ENCODE measurements around the gene MKKS.
"Not testable (repeated sequence)": the region's sequence is repeated elsewhere in the genome, so short reads cannot be mapped to it uniquely, and the experiment has no call there.

The MKKS gene

DNA sequence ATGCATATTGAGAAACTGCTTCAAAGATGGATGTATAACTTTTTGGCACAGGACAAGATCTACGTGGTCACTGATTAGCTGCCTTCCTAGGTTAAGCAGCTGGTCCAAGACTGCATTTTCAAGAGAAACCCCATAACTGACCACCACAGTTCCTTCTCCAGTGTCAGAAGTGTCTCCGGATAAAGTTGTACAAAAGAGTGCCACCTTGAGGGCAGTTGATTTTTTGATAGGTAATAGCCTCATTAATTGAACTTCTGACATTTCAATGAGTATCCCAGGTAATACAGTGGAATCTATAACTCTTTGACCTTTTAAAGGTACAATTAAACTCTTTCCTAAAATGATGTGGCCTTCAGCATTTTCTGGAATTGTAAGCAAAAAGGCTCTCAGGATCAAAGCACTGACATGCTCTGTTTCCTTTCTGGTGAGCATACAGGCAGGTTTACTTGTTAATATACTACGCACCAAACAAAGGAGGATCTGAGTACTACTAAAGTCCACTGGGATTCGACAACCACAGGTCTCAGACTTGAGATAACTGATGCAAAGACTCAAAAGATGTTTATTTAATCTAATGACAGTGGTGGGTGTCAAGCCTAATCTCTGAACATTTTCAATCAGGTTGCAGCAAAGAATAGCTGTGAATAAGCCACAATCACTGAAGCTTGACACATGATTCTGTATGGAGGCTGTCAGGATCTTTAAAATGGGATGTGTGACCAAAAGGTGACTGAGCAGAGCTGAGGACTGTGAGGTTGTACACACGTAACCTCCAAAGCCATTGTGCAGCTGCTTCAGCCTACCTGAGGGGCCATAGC is 21.2 kb downstream of the MKKS start:
- peak; percentile 17 for DNase-seq (ENCODE audit: low read depth)

DNA sequence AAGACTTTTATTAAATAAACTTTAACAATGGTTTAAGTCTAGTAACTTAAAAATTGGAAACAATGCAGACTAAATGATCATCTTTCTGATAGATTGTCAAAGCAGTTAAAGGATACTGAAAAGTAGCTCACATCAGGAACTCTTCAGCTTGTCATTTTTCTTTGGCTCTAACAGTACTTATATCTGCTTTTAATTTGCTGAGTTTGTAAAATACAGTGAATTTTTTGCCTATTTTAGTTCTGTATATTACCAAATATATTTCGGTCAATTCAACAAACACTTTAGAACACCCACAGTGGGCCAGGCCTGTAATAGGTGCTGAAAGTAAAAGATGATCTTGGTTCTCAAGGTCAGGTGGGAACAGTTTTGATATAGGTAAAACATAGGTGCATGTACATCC is 22.3 kb downstream of the MKKS start:
- DNase-seq (ENCODE audit: low read depth): no peak

- DNase-seq (ENCODE audit: low read depth): no peak
These were observed 25.8 kb downstream of the MKKS start for GRCh38 chr20:10408108-10408813.

- DNase-seq (ENCODE audit: low read depth): no peak
These were observed 29.0 kb downstream of the MKKS start for GRCh38 chr20:10404959-10405530.

- no peak for DNase-seq (ENCODE audit: low read depth)
These were observed 29.9 kb downstream of the MKKS start for GRCh38 chr20:10404023-10404628.

- DNase-seq (ENCODE audit: low read depth): no peak
These were observed 30.9 kb downstream of the MKKS start for GRCh38 chr20:10402938-10403608.

- no peak for DNase-seq (ENCODE audit: low read depth)
These were observed 35.1 kb downstream of the MKKS start for GRCh38 chr20:10398834-10399369.

DNA sequence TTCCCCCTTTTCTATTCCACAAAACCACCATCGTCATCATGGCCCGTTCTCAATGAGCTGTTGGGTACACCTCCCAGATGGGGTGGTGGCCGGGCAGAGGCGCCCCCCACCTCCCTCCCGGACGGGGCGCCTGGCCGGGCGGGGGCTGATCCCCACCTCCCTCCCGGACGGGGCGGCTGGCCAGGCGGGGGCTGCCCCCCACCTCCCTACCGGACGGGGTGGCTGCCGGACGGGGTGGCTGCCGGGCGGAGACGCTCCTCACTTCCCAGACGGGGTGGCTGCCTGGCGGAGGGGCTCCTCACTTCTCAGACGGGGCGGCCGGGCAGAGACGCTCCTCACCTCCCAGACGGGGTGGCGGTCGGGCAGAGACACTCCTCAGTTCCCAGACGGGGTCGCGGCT is 39.3 kb downstream of the MKKS start:
- not testable (repeated sequence) for DNase-seq (ENCODE audit: low read depth)

DNA sequence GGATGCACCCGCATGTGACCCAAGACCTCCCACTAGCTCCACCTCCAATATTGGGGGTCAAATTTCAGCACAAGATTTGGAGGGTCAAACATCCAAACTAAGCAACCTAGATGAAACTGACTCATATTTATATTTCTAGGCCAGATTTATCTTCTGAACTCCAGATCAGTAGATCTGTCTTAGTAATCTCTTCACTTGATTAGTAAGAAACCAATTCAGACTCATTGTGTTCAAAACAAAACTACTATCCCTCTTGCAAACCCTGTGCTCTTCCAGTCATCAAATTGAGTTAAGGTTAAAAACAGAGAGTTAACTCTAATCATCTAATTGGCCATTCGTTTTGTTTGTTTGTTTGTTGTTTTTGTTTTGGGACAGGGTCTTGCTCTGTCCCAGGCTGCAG is 43.3 kb downstream of the MKKS start:
- no peak for DNase-seq (ENCODE audit: low read depth)

GRCh38 chr20:10388597-10388996 is 45.4 kb downstream of the MKKS start:
- DNase-seq (ENCODE audit: low read depth): no peak

GRCh38 chr20:10387686-10388085 is 46.3 kb downstream of the MKKS start:
- DNase-seq (ENCODE audit: low read depth): no peak

DNA sequence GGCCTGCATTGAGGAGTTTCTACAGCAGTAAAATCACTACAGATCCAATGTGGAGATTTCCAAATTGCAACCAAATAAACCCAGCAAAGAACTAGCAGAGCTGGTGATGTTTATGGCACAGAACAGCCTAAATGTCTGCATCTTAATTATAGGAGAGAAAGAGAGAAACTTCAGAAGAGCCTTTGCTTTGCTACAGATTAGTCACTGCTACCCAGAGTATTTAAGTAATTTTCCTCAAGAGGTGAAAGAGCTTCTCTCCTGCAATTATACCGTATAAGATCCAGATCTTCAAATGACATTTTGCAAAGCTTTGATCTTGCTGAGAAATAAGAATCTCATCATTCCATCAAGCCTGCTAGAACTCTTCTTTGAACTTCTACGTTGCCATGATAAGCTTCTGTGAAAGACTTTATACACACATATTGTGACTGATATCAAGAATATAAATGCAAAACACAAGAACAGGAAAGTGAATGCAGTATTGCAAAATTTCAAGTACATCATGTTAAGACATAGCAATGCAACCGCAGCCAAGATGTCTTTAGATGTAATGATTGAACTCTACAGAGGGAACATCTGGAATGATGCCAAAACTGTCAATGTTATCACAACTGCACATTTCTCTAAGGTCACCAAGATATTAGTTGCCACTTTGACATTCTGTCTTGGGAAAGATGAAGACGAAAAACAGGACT is 48.0 kb downstream of the MKKS start:
- no peak for DNase-seq (ENCODE audit: low read depth)

GRCh38 chr20:10381477-10381876 is 52.5 kb downstream of the MKKS start:
- peak; percentile 37 for DNase-seq (ENCODE audit: low read depth)

- no peak for DNase-seq (ENCODE audit: low read depth)
These were observed 54.3 kb downstream of the MKKS start for GRCh38 chr20:10379761-10380160.

GRCh38 chr20:10376270-10377075 is 57.5 kb downstream of the MKKS start:
- DNase-seq (ENCODE audit: low read depth): peak; percentile 87

DNA sequence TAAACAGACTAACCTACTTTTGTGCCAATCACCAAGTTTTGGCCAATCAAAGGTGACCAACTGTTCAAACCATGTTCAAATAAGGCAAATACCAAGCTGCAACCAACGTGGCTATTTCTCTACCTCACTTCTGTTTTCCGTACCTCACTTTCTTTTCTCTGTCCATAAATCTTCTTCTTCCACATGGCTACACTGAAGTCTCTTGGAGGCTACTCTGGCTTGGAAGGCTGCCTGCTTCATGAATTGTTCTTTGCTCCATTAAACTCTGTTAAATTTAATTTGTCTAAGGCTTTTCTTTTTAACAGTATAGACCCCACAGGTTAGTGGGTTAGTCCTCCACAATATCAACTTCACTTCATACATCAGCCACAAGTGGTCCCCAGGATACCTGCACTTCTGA is 58.8 kb downstream of the MKKS start:
- no peak for DNase-seq (ENCODE audit: low read depth)

GRCh38 chr20:10374036-10374435 is 60.0 kb downstream of the MKKS start:
- no peak for DNase-seq (ENCODE audit: low read depth)

GRCh38 chr20:10371467-10371866 is 62.6 kb downstream of the MKKS start:
- no peak for DNase-seq (ENCODE audit: low read depth)

DNA sequence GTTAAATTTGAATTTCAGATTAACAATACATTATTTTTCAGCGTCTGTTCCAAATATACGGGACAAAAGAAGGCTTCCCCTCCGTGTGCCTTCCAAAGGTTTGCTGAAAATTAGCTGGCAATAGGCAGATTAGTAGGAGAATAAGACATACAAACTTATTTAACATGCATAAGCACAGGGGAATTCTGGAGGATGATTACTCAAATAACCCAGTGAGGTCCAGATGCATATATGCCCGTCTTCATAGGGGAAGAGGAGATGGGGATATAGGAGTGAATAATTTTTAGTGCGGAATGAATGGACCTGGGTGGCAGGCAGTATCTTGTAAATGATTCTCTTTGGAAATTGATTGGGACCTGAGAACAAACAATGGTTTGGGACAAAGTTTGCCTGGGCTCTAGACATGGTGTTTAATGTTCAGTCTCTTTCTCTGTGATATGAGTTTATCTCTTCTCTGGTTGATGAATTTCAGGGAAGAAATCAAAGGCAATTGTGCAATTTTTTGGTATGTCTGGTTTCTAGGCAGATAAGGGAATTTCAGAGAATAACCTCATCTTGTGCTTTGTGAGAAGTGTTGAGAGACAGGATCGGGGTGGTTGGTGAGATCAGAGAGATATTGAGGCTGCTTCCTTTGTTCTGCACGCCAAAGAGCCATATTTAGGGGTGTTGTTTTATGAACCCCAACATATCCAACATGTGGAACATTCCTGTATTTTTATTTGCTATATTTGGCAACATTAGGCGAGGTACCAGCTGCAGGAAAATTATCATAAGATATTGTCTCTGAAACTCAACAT is 63.7 kb downstream of the MKKS start:
- DNase-seq (ENCODE audit: low read depth): no peak

- DNase-seq (ENCODE audit: low read depth): peak; percentile 49
These were observed 64.3 kb downstream of the MKKS start for GRCh38 chr20:10369723-10370090.

All from ELR (cell line).